Ishikawa (cell line): ENCODE results near the gene KLHL7.

Experiments used
- CEBPB ChIP-seq: IDR thresholded peaks from 2 replicates; pipeline ENCODE4 v1.6.1; 2012
- CREB1 ChIP-seq: IDR thresholded peaks from 2 replicates; pipeline ENCODE4 v1.6.1; 2012; ENCODE audit warnings: low read depth
- EP300 ChIP-seq: IDR thresholded peaks from 2 replicates; pipeline ENCODE4 v1.6.1; 2012; ENCODE audit warnings: borderline replicate concordance
- TF ChIP-seq, protein P1 (sequence below): IDR thresholded peaks from 2 replicates; pipeline ENCODE4 v1.6.1; 2012; ENCODE audit warnings: low read depth, mild to moderate bottlenecking
- TF ChIP-seq, protein P2 (sequence below): IDR thresholded peaks from 2 replicates; pipeline ENCODE4 v1.6.1; 2012

DNA sequence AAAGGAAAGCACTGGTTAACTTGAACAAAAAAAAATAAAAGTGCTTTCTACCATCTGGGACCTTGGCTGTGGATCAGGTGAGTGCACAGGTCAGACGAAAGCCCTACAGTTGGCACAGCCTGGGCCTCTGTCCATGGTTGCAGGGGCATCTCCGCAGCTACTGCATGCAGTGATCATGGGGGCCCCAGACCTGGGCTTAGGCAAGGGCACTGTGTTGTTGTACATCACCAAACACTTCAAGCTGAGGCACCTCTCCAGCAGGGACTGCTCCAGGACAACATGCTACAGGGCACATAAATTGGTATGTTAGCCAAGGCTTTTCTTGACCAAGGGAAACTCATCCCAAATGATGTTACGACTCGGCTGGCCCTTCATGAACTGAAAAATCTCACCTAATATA, 23.5 kb downstream of the KLHL7 start:
- TF ChIP-seq, protein P1, sequence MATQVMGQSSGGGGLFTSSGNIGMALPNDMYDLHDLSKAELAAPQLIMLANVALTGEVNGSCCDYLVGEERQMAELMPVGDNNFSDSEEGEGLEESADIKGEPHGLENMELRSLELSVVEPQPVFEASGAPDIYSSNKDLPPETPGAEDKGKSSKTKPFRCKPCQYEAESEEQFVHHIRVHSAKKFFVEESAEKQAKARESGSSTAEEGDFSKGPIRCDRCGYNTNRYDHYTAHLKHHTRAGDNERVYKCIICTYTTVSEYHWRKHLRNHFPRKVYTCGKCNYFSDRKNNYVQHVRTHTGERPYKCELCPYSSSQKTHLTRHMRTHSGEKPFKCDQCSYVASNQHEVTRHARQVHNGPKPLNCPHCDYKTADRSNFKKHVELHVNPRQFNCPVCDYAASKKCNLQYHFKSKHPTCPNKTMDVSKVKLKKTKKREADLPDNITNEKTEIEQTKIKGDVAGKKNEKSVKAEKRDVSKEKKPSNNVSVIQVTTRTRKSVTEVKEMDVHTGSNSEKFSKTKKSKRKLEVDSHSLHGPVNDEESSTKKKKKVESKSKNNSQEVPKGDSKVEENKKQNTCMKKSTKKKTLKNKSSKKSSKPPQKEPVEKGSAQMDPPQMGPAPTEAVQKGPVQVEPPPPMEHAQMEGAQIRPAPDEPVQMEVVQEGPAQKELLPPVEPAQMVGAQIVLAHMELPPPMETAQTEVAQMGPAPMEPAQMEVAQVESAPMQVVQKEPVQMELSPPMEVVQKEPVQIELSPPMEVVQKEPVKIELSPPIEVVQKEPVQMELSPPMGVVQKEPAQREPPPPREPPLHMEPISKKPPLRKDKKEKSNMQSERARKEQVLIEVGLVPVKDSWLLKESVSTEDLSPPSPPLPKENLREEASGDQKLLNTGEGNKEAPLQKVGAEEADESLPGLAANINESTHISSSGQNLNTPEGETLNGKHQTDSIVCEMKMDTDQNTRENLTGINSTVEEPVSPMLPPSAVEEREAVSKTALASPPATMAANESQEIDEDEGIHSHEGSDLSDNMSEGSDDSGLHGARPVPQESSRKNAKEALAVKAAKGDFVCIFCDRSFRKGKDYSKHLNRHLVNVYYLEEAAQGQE = peak; percentile 29; the same call in 1 of the 2 replicates
- no peak for TF ChIP-seq EP300
- no peak for TF ChIP-seq CEBPB
- TF ChIP-seq, protein P2, sequence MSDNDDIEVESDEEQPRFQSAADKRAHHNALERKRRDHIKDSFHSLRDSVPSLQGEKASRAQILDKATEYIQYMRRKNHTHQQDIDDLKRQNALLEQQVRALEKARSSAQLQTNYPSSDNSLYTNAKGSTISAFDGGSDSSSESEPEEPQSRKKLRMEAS = no peak
- TF ChIP-seq CREB1 = no peak
